TTC549 (cell line): ENCODE results near the gene CYS1.
"Not testable (repeated sequence)": the region's sequence is repeated elsewhere in the genome, so short reads cannot be mapped to it uniquely, and the experiment has no call there.

Experiments used
- FAIRE-seq: peaks from 2 replicates; lab custom pipeline; 2012; peaks lifted over from hg19 to GRCh38; lab: Jason Lieb, UNC

CYS1 gene

DNA sequence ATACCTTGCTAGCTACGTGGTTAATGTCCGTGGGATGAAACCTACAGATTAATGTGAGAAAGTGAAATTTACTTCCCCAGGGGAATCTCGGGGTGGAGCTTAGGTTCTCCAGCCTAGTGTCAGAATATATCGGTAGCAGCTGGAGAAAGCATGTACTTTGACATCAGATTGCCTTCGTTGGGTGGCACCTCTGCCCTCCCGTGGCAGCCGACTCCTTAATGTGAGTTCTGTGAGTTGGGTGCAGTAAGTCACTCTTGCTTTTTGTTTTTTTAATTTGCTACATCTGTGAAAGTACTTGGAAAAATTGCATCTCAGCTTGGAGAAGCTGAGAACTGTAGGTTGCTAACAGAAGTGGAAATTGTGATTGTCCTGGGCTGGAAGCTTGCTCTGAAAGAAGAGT is 33.3 kb downstream of the CYS1 start:
- no peak for FAIRE-seq

DNA sequence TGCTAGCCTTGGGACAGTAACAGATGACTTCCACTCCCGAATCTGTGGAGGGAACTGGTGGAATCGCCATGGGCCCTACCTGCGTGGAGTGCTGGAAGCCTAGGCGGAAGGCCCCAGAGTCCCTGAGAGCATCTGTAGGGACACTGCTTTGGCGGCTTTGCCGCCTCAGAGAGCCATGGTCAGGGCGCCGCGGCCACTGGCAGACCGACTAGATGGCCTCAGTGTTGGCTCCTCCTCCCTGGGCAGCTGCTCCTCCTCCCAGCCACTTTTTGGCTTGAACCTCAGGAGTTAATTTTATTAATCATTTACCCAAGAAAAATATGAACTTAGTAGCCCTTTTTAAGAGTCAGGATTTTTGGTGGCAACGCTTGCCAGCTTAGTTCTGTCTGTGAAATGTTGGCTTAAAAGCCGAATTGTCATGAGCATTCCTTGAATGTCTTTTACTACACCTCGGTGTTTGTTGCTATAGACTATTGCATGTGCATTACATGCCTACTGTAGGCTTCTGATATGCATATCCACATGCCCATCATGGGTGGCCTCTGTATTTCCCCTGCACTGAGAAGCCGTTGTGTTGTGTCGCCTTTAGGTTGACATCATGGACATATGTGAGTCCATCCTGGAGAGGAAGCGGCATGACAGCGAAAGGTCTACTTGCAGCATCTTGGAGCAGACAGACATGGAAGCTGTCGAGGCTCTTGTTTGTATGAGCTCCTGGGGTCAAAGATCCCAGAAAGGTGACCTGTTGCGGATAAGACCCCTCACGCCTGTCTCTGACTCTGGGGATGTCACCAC is 34.5 kb downstream of the CYS1 start:
- FAIRE-seq = no peak

DNA sequence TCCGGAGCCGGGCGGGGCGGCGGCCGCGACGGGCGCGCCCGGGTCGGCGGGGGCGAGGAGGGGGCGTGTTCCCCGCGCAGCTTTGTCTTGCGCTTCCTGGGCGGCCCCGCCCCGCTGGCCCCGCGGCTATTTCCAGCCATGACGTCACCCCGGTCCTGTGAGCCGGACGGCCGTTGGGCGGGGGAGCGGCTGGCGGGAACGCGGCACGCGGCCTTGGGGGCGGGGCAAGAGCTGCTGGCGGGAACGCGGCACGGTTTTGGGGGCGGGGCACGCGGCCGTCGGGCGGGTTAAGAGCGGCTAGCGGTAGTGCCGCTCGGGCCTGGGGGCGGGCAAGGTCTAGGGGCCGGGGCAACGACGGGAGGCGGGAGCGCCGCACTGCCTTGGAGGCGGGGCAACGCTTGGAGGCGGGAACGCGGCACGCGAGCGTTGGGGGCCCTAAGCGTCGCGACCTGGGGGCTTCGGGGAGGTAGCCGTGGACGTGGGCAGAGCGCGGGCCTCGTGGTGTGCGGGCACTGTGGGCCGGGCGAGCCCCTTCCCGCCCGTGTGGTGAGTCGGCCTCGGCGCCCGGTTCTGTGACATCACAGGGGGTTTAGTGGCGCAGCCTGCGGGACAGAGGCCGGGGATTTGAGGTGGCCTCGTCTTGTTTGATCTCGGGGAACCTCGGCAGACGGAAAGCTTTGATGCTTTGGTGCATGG is 36.2 kb downstream of the CYS1 start:
- FAIRE-seq = no peak

- no peak for FAIRE-seq
Observed at GRCh38 chr2:10043256-10043905, 36.8 kb downstream of the CYS1 start, which contains the start of gene KLF11. Gene KLF11 (plus strand): TSS chr2:10043550. CDS start chr2:10043717, 167 bp downstream.

DNA sequence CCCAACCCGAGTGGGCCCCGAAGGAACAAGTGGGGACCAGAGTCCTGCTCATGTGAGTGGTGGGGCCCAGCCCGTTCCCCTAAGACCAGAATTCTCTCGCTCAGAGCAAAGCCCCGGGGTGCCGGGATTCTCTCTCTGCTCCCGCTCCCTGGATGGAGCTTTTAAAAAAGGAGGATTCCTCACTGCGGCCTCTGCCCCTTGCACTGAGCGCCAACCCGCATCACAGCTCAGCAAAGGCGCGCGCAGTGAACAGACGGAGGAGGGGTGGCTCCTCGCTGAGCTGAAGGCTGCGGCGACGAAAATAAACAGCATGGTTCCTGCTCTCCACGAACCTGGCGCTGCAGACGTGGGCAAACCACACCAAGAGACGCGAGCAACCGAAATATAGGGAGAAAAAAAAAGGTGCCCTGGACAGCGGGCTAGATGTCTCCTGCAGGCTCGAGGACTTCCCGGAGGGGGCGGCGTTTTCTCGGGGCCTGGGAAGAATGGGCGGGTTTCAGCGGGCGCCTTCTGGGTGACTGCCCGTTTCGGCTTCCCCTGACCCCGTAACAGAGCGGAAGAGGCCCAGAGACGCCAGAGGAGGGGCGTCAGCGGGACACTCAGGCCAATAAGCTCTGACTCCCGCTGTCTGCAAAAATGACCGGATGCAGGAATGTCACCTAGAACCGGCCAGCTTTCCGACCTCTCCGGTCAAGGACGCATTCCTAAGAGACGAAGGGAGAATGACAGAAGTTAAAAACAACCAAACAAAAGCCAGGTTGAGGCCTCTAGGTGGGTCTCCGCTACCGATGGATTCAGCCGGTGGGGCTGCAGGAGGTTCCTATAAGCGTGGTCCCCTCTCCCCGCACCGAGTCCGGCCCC is 37.7 kb downstream of the CYS1 start:
- no peak for FAIRE-seq

- FAIRE-seq = no peak
Observed at GRCh38 chr2:10041711-10042110, 38.5 kb downstream of the CYS1 start.

- FAIRE-seq = no peak
Observed at GRCh38 chr2:10039658-10040410, 40.4 kb downstream of the CYS1 start.

GRCh38 chr2:10038716-10039115 is 41.5 kb downstream of the CYS1 start:
- no peak for FAIRE-seq

DNA sequence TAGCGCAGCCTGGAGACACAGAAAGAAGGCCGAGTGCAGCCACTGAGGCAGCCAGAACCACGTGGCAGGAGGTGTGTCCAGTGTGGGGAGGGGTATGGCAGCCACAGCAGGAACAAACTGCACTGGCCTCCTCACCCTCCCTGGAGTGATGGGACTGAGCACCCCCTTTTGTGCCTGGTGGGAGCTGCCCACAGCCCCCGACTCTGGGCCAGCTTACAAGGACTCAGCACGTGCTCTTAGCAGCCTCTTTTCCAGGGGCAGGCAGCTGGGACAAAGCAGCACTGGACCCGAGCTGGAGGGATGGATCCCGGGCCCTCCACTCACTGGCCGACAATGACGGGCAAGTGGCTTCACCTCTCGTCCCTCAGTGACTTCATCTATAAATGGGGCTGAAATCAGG is 42.1 kb downstream of the CYS1 start:
- no peak for FAIRE-seq

GRCh38 chr2:10036095-10036884 is 43.9 kb downstream of the CYS1 start:
- FAIRE-seq = no peak

- FAIRE-seq = no peak
Observed at GRCh38 chr2:10035633-10036032, 44.6 kb downstream of the CYS1 start.

DNA sequence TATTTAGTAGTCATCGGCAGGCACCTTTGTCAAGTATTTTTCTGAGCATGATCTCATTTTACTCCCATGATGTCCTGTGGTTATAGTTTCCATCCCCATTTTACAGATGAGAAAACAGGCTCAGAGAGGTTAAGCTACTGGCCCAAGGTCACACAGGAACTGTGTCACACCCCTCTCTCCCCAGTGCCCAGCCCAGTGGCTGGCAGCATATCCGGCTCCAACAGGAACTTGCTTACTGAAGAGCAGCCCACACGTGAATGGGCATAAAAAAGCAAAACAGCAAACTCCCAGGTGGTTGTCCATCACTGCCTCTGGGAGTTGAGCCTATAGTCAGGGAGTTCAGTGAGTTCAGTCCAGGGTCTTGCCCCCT is 45.2 kb downstream of the CYS1 start:
- no peak for FAIRE-seq

DNA sequence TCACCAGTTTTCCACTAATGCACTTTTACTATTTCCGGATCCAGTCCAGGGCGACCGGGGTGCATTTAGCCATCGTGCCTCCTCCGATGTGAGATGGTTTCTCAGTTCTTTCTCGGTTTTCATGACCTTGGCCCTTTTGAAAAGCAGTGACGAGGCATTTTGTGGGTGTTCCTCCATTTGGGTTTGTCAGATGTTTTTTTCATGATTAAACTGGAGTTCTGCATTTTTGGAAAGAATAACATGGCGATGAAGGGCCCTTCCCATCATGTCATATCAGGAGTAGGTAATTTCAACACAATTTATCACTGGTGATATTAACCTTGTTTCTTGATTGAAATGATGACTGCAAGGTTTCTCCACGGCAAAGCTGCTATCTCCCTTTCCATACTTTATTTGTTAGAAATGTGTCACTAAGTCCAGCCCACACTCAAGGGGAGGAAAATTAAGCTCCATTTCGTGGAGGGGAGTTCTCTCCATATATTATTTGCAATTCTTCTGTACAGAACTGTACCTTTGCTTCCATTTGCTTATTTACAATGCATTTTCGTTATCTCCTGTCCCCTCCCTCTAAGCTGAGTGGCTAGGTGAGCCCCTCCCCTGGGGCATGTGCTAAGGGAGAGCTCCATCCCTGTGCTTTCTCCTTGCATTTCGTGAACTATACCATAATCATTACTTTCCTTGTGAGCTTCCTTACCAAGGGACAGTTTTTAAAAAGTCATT is 45.7 kb downstream of the CYS1 start:
- FAIRE-seq = no peak

- FAIRE-seq = no peak
Observed at GRCh38 chr2:10033251-10034006, 46.8 kb downstream of the CYS1 start.

GRCh38 chr2:10032746-10033105 is 47.5 kb downstream of the CYS1 start:
- FAIRE-seq = no peak

DNA sequence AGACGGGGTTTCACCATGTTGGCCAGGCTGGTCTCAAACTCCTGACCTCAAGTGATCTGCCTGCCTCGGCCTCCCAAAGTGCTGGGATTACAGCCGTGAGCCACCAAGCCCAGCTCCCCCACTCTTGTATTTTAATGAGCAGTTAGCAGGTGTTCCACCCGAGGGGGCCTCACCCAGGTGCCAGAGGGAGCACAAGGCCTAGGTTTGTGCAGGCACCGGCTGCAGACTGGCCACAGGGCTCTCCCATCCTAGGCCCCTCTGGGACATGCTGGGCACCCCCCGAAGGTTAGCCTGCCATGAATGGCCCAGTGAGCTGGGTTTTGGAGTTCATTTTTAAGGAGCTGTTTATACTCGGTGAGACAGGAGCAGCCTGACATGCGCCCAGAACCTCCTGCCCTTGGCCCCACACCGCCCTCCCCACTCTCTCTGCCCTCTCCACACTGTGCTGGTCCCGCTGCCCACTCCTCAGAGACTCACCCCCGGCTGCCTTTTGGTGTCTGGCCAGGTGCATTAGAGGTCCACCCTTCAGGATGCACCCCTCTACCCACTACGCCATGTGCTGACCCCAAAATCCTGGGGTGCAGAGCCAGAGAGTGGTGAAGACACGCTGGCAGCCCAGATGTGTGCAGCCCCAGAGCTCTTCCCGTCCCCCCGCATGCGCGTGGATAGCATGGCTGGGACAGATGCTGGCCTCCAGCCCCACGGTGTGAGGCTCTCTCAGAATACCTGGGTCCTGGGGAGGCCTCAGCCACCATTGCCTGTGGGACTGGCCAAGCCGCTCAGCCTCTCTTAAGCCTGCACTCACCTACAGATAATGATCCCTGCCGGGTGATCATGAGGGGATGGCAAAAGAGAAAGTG is 48.1 kb downstream of the CYS1 start:
- FAIRE-seq = no peak

- not testable (repeated sequence) for FAIRE-seq
Observed at GRCh38 chr2:10030798-10031197, 49.4 kb downstream of the CYS1 start.

DNA sequence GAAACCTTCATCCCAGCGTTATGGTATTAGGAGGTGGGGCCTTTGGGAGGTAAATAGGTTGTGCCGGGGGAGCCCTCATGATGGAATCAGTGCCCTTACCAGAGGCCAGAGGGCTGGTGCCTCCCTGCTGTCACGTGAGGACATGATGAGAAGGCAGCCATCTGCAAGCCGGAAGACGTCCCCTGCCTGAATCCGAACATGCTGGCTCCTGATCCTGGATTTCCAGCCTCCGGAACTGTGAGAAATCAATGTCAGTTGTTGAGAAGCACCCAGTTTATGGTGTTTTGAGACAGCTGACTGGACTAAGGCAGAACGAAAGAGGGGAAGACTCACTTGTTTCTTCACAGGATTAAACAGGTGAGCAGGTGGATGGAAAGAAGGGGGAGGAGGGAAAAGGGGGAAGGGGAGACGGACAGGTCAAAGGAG is 49.9 kb downstream of the CYS1 start:
- FAIRE-seq = no peak

GRCh38 chr2:10029875-10030223 is 50.4 kb downstream of the CYS1 start:
- FAIRE-seq = no peak
